Fibroblast of pulmonary artery (primary cell): Measurements from ENCODE around the gene ICE1.

ENCODE experiments used
- DNase-seq: peaks from one replicate; pipeline ENCODE4 v3.0.0-alpha.2; 2010; ENCODE audit warnings: low read depth
- H3K4me3 ChIP-seq: replicated peaks from 2 replicates; pipeline ENCODE4 v1.5.1; 2011; ENCODE audit warnings: low read depth, mild to moderate bottlenecking, control low read depth, low read length, moderate library complexity
- CTCF ChIP-seq: IDR thresholded peaks from 2 replicates; pipeline ENCODE4 v1.5.1; 2011; ENCODE audit warnings: mild to moderate bottlenecking, control low read depth, low read length, inconsistent platforms; ENCODE audit errors: missing control alignments

Gene ICE1

GRCh38 chr5:5418006-5418405 lies 4.5 kb upstream of the ICE1 start:
- TF ChIP-seq CTCF: no peak
- no peak for DNase-seq

DNA sequence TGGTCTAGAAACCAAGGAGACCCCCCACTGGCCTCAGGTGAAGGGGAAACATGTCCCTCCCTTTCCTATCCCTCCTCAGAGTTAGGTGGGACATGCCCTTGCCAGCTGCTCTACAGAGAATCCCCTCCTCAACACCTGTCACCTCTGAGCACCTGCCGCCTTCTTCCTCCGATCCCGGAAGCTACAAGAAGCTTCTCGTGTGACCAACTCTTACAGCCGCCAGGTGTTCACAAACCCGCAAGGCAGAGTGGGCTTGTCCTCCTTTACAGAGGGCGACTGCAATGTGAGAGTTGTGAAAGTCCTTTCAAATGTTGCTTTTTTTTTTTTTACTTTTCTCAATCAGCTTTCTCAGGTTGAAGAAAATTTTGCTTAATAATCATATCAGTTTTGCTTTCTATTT lies 3.7 kb upstream of the ICE1 start:
- TF ChIP-seq CTCF: no peak
- DNase-seq: no peak
- no peak overlapping the region for H3K4me3 ChIP-seq

More at GRCh38 chr5:5418006-5418405, 4.5 kb upstream of the ICE1 start:
- H3K4me3 ChIP-seq: no peak overlapping the region

DNA sequence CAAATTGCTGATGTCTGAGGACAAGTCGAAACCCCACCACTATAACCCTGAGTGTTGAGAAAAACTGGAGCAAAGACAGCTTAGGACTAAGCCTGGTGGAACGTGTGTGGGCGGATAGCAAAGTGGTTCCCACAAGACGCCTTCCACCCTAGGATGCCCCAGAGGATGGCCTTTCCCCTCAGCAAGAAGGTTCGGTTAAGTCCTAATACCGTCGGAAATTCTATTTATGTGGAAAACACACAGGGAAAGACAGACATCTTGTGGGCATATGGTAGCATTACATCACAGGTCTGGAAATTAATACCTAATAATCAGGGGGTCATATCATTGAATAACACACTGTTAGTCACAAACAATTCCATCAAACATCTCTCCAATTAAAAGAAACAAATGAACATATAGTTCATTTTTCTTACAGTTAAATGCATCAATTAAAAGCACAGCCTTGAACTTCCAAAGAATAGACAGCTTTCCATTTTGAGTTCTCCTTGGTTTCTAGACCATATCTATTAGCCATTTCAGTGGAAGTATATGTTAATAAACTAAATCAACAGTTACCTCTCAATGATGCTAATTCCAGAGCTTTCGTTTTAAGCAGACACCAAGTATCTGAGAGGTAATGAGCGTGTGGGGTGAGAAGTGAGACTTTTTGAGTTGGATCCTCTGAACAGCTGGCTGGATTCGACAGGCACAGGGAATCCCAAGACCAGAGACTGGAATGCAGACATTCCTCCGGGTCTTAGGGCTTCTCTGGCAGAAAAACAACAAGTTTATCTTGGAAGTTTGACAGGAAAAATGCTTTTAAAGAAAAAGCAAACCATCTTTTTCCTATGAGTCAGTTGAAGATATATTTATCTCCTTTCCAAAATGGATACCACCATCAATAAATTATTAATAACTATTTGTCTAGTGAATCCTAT lies 2.9 kb upstream of the ICE1 start:
- DNase-seq: peak; percentile 80
- TF ChIP-seq CTCF: peak; percentile 85
- no peak overlapping the region for H3K4me3 ChIP-seq

- DNase-seq: no peak
- H3K4me3 ChIP-seq: no peak overlapping the region
- TF ChIP-seq CTCF: no peak
Observed at GRCh38 chr5:5420251-5420650, 2.2 kb upstream of the ICE1 start.

DNA sequence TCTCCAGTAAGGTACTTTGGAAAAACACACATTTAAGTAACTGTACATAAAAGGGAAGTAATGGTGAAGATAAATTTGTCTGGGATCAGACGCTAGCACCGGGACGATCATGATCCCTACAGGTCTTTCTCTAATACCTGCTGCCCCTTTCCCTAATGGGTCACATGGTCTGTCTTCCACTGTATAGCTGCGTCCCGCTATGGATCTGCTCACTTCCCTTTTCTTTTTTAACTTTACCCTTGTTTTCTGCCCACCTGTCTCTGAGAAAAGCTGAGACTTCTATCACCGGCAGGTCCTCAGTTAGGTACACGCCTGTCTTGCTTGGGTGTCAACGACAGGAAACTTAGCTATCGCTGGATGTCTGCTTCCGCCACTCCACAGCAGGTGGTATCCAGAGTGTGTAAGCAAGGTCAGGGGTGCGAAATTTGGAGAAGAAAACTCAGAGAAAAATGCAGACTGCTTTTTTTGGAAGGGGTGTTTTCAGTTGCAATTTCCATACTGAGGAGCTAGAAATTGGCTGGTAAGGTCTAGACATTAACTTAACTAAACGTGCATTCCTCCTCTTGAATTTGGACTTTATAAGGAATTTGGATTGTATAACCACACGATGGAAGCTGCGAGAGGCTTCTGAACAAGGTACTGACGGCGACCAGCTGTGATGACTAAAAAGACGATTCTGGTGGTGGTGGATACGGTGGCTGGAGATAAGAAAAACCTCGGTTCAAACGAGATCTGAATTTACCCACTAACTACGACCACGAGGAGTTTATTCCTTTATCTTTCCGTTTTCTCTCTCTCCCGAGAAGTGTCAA lies 1.1 kb upstream of the ICE1 start:
- H3K4me3 ChIP-seq: peak overlapping the region; percentile 93
- no peak for TF ChIP-seq CTCF
- DNase-seq: peak; percentile 18

GRCh38 chr5:5422819-5423515 lies 490 bp downstream of the ICE1 start:
- TF ChIP-seq CTCF: no peak
- H3K4me3 ChIP-seq: peak overlapping the region; percentile 93
- DNase-seq: no peak
